Loucy (cell line): ENCODE results near the gene VTI1B.

Source experiments
- H2AFZ ChIP-seq: fragments of 200-600 bp; sonication (generic); 2 replicates; pipeline ENCODE4 v1.6.0; 2016; ENCODE audit warnings: antibody characterized with exemption, mild to moderate bottlenecking, low read length, moderate library complexity
- H3F3A ChIP-seq: fragments of 200-600 bp; 2 replicates; pipeline ENCODE4 v1.6.0; 2016; ENCODE audit warnings: antibody characterized with exemption, low read depth, mild to moderate bottlenecking
- H3K27me3 ChIP-seq: fragments of 200-600 bp; sonication (generic); 2 replicates; pipeline ENCODE4 v1.6.1; 2014; ENCODE audit warnings: low read length, mild to moderate bottlenecking; ENCODE audit not compliant: insufficient read depth, poor library complexity, severe bottlenecking
- H3K36me3 ChIP-seq: fragments of 200-600 bp; sonication (generic); 2 replicates; pipeline ENCODE4 v1.6.1; 2016; ENCODE audit warnings: low read length; ENCODE audit not compliant: insufficient read depth
- H3K4me1 ChIP-seq: fragments of 200-600 bp; sonication (generic); 2 replicates; pipeline ENCODE4 v1.5.1; 2014; ENCODE audit warnings: low read length, mild to moderate bottlenecking; ENCODE audit not compliant: insufficient read depth, poor library complexity, severe bottlenecking
- H3K4me2 ChIP-seq: fragments of 200-600 bp; sonication (generic); 2 replicates; pipeline ENCODE4 v1.6.0; 2014; ENCODE audit warnings: antibody characterized with exemption, low read length, low read depth, mild to moderate bottlenecking; ENCODE audit not compliant: poor library complexity, severe bottlenecking
- H3K4me3 ChIP-seq: fragments of 200-600 bp; sonication (generic); 2 replicates; pipeline ENCODE4 v1.5.1; 2014; ENCODE audit warnings: low read length, mild to moderate bottlenecking, mixed read lengths; ENCODE audit not compliant: poor library complexity, severe bottlenecking
- H3K79me2 ChIP-seq: fragments of 200-600 bp; sonication (generic); 2 replicates; pipeline ENCODE4 v1.6.1; 2014; ENCODE audit warnings: low read length; ENCODE audit not compliant: insufficient read depth
- H3K9ac ChIP-seq: fragments of 200-600 bp; sonication (generic); 2 replicates; pipeline ENCODE4 v1.6.0; 2014; ENCODE audit warnings: mild to moderate bottlenecking, low read depth, low read length, moderate library complexity; ENCODE audit not compliant: poor library complexity, severe bottlenecking
- H3K9me2 ChIP-seq: fragments of 200-600 bp; sonication (generic); replicated peaks from 2 replicates; pipeline ENCODE4 v1.6.1; 2016; ENCODE audit warnings: low read depth, low read length, mixed read lengths
- H3K9me3 ChIP-seq: fragments of 200-600 bp; sonication (generic); 2 replicates; pipeline ENCODE4 v1.6.1; 2014; ENCODE audit warnings: mild to moderate bottlenecking, antibody characterized with exemption, low read length, low read depth; ENCODE audit not compliant: insufficient read depth
- H4K20me1 ChIP-seq: fragments of 200-600 bp; sonication (generic); 2 replicates; pipeline ENCODE4 v1.6.0; 2014; ENCODE audit warnings: antibody characterized with exemption, low read length, mild to moderate bottlenecking; ENCODE audit not compliant: insufficient read depth, poor library complexity, severe bottlenecking
- CTCF ChIP-seq: fragments of 200-600 bp; sonication (generic); conservative IDR thresholded peaks from 2 replicates; pipeline ENCODE4 v1.5.1; 2014; ENCODE audit warnings: mild to moderate bottlenecking, antibody characterized with exemption, low read length
- EZH2phosphoT487 ChIP-seq: fragments of 200-600 bp; IDR thresholded peaks from 2 replicates; pipeline ENCODE4 v1.6.1; 2018; ENCODE audit warnings: antibody characterized with exemption, mild to moderate bottlenecking, moderate library complexity, borderline replicate concordance

VTI1B gene

GRCh38 chr14:67644428-67644827 lies 30.0 kb downstream of the VTI1B start:
- Histone ChIP-seq H3F3A (no peaks in the 10 kb centered on the region), H4K20me1 (no peaks in the 10 kb centered on the region), H2AFZ (no peak overlapping the region), H3K79me2 (no peaks in the 10 kb centered on the region), H3K4me1 (peaks cover 4% of the 10 kb centered on the region), H3K4me3 (no peak overlapping the region), H3K27me3 (no peaks in the 10 kb centered on the region), H3K9me3 (no peaks in the 10 kb centered on the region), H3K9me2 (no peaks in the 10 kb centered on the region), H3K4me2 (no peak overlapping the region), H3K36me3 (peaks cover 17% of the 10 kb centered on the region; the same call in 1 of the 2 replicates), H3K9ac (no peak overlapping the region)
- TF ChIP-seq EZH2phosphoT487 (no peak), CTCF (no peak)

- H4K20me1 ChIP-seq: no peaks in the 10 kb centered on the region
- no peaks in the 10 kb centered on the region for H3K27me3 ChIP-seq
- H3K9me2 ChIP-seq: no peaks in the 10 kb centered on the region
- H3K36me3 ChIP-seq: peaks cover 11% of the 10 kb centered on the region; the same call in 1 of the 2 replicates
- peaks cover 4% of the 10 kb centered on the region for H3K4me1 ChIP-seq
- no peaks in the 10 kb centered on the region for H3K9me3 ChIP-seq
- H3F3A ChIP-seq: no peaks in the 10 kb centered on the region
- no peak overlapping the region for H3K9ac ChIP-seq
- no peak for TF ChIP-seq EZH2phosphoT487
- no peaks in the 10 kb centered on the region for H3K79me2 ChIP-seq
- no peak overlapping the region for H3K4me2 ChIP-seq
- no peak overlapping the region for H2AFZ ChIP-seq
- H3K4me3 ChIP-seq: no peak overlapping the region
Measured at GRCh38 chr14:67643713-67644112, 30.7 kb downstream of the VTI1B start.

- H3K9me2 ChIP-seq: no peaks in the 10 kb centered on the region
Measured at GRCh38 chr14:67641902-67642749, 32.3 kb downstream of the VTI1B start.

More at GRCh38 chr14:67641902-67642749, 32.3 kb downstream of the VTI1B start:
- Histone ChIP-seq H3K27me3 (no peaks in the 10 kb centered on the region), H3K9ac (no peak overlapping the region), H3F3A (no peaks in the 10 kb centered on the region), H4K20me1 (no peaks in the 10 kb centered on the region), H3K4me2 (no peak overlapping the region), H3K79me2 (no peaks in the 10 kb centered on the region), H3K36me3 (peaks cover 8% of the 10 kb centered on the region; the same call in 1 of the 2 replicates), H2AFZ (no peak overlapping the region), H3K4me1 (peaks cover 4% of the 10 kb centered on the region), H3K4me3 (no peak overlapping the region), H3K9me3 (no peaks in the 10 kb centered on the region)
- TF ChIP-seq CTCF (no peak), EZH2phosphoT487 (no peak)
